Stimulated activated CD8-positive, alpha-beta memory T cell treated with anti-CD3 and anti-CD28 coated beads, Interleukin-12 subunit alpha, Interleukin-12 subunit beta, amount 100 ng/mL, for 24 hours (primary cell): Measurements from ENCODE around the gene KLHL29.

Experiments
- DNase-seq: peaks from one replicate; pipeline ENCODE4 v3.0.0-alpha.2; 2020; ENCODE audit errors: extremely low read depth

KLHL29 gene

DNA sequence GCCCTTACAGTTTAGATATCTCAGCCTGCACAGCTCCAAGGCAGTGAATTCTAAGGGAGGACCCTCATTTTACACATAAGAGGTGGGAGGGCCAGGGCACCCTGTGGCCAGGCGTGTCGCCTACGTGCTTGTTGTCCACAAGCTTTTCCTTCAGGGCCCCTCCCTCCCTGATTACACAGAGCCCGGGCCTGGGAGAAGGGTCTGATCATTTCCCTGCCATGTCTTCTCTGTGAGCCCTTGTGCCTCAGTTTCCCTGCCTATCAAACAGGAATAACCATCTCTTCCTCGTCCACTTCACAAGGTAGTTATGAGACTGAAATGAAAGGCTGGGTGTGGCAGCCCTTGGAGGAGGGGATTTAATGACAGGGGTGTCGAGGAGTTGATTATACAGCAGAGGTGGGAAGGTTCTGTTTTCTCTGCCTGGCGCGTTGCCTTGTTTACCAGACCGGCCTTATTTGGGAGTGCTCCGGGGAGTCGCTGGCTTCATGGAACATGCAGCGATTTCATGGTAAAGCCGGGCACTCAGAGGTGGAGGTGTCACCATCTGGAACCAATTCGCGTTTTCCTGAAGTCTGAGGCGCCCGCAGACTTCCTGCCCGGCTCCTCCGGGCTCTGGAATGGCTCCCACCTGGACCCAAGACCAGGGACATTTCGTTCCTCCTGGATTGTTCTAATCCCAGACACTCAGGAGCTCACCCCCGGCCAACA is 208.9 kb downstream of the KLHL29 start:
- no peak for DNase-seq

DNA sequence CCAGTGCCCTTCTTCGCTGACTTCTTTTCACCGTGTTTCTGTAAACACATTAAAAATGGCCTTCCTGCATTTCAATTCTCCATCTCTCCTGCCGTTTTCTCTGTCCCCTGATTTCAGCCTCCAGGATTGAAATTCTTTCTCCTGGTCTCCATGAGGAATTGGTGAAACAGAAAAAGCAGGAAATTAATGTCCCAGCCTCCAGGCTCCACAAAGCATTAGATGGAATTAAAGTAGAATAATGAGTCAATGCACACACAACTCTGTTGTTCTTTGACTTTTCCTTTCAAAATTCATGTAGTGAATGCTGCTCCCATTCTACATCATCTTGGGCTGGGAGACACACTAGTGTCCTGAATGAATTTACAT is 209.5 kb downstream of the KLHL29 start:
- DNase-seq: no peak

DNA sequence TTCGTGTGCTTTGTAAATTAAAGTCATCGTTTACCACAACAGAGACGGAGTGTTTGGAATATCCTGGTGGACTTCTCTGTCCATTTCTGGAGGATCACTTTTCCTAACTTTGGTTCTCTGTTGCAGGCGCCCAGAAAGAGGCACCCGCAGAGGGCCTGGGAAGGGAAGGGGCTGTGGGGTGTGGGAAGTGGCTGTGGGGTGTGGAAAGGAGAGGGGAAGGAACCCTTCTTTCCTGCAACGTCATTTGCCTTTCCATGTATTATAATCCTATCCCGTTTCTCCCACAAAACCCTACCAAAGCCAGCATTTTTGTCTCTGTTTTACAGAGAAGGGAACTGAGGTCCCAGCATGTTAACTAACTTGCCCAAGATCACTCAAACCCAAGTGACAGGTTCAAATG is 210.0 kb downstream of the KLHL29 start:
- no peak for DNase-seq

DNA sequence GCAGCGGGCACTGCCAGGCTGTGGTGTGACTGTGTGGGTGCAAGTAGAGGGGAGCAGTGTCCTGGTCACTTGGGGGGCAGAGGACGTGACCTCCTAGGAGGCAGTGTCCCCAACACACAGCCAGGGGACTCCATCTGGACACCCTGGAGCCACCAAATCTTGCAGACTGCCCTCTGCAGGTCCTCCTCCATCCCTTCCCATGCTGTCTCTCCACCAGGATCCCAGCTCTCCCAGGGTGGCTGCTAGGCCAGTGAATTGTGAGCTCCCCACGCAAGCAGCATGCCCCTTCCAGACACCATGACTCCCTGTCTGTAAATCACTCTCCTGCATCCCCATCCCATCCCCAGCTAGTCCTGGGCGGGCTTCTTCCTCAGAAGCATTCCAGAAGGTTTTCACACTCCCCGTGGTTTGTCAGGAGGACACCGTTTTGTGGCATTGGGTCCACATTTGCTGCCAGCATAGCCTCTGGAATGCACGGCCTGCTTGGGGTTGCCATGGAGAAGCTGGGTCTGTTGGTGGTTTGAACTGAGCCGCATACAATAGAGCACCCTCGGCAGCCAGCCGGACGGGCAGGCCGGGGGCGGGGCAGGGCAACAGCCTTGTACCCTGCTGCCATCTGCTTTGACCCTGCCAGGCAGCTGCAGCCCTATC is 210.7 kb downstream of the KLHL29 start:
- no peak for DNase-seq

DNA sequence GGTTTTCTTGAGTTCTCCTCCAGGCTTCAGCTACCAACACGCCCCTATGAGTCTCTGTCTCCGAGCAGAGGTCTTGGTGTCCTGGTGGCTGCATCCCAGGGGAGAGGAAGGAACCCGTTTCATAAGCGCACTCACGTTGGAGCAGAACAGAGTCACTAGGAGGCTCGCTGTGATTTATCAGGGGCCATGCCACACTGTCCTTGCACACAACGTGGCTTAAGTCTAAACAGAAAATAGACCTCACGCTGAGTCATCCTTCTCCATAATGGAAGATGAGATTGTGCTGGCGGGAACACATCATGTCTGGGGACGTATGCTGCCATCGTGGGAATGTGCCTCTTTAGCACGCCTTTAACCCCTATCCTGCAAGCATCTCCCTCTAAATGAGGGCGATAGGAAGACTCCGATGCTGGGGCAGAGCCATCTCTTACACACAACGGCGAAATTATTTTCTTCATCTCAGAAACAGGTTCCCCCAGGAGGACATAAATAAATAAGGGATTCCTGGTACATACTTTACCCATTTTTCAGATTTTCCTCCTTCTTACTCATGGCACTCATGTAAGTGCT is 211.4 kb downstream of the KLHL29 start:
- DNase-seq: no peak

DNA sequence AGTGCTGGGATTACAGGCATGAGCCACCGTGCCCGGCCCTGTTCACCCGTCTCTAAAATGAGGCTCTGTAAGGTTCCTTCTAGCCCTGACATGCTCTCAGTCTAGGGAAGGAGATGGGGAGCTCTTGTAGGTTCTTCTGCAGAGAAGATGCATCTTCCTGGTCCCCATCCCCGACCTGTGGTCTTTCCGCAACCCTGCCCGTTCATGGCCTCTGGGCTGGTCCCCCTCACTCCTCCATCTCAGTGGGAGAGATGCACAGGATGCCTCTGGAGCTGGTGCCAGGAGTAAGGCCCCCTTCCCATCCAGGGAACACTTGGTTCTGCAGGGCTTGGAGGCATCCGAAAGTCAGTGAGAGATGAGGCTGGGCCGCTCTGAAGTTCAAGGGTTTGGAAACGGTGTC is 212.7 kb downstream of the KLHL29 start:
- DNase-seq: no peak

DNA sequence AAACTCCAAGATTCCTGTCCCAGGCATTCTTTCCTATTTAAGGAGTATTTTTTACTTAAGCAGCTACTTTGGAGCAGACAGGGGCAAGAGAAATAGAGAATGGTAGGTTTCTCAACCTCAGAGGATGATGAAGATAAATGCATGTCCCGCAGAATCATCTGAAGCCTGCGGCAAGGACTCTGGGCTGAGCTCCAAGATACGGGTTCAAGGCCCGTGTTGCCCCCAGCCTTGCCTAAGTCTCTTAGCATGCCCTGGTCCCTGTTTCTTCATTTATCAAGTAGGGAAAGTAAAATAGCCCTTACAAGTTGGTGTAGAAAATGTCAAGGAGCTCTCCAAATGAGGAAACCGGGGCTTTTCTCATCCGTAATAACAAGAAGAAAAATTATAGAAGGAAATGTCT is 214.0 kb downstream of the KLHL29 start:
- DNase-seq: no peak

DNA sequence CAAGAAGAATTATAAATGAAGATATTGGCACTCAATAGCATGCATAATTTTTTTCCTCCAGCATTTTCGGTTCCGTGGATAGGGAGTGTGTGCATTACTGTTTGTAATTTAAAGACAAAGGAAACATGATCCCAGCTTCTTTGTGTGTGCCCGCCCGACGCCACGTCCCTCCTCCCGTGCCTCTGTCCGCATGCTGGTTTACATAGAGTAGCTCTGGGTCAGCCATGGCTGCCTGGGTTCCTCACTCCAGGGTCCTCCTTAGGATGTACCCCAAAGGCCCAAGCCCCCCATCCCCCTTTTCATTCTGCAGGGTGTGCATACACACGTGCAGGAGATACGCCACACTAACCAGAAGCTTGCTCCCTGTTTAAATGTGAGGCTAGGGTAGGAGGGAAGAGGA is 214.7 kb downstream of the KLHL29 start:
- DNase-seq: no peak

DNA sequence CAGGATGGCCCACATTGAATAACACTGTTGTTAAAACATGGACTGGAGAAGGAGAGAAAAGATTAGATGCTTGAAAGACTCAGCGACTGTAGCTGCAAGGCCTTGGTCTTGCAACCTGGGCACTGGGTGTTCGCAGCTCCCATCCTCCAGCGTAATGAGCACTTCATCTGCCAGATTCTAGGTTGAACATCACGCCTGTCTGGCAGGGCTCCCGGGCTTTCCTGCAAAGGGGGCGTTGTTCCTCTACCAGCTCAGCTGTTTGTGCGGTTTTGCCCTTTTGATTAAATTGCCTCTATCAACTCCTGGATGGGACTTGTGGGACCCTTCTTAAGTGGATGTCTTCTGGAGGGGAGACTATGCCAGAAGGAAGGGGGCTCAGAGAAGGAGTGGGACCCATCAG is 215.4 kb downstream of the KLHL29 start:
- no peak for DNase-seq

DNA sequence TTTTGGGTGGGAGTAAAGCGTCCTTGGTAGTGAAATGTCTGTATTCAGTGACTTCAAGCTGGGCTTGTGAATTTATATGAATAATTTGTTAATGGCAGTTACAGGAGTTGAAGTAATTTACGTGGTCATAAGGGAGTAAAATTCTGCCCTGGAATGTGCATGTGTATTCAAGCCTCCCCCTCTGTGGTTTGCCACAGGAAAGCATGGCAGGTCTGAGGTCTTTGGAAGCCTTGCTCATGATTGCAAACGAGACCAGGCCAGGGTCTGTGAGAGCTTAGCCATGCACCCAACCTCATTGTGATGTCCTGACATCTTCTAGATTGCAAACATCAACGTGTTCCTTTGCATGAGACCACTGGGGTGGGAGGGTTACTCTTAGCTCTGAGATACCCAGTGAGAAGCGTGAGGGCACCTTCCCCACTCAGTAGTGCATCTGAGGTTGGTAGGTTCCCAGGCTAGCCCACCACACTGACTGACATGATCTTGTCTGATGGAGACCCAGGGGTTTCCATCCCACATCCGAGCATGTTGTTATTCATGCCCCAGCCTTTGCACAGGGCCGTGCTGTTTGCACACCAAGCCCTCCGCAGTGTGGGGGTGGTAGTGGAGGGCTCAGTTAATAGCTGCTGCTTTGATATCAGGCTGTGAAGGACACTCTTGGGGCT is 216.5 kb downstream of the KLHL29 start:
- DNase-seq: no peak

DNA sequence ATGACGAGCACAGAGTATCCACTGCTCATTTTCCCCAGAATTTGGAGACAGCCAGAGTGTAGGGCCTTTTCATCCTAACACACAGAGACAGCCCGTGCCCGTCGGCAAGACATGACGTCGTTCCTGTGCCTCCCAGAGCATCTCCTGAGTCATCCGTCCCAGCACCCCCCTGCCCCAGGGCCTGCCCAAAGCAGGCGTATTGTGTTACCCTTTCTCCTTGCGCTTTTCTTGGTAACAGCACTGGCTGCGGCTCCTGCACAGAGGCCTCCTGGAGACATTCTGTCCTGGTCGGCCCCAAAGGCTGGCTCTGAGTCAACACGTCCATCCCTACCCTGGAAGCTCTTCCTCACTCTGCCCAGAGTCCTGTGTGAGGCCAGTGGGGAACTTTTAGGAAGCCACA is 217.1 kb downstream of the KLHL29 start:
- no peak for DNase-seq

DNA sequence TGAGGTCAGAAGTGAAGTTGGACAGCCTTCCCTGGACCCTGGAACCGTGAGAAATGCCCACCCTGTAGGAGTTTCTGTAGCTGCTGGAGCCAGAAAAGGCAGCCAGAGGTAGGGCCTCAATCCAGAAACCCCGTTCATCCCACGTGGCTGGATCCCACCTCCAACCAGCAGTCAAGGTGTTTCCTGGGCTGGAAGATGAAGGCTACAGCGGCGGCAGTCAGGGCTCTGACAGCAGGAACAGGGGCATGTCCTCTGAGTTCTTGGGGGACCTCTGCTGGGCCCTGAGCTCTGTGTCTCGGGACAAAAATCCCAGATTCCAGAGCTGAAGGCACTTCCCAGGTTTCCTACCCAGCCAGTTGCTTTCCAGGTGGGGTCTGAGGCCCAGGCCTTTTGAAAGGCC is 218.2 kb downstream of the KLHL29 start:
- no peak for DNase-seq

DNA sequence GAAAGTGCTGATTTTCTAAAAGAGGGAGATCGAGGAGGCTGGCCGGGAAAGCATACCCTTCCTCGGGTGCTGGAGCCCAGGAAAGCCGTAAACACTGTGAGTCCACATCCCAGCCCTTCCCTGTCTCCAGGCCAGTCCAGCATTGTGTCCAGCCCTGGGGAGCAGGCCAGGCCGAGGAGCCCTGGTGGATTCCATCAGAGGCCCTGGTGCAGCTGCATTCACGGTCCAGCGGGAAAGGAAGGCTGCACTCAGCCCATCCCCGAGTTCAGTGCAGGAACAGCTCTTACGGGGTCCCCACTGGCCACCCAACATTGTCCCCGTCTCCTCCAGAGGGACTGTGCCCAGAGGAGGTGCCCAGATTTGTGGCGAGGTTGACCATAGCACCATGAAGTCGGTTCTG is 218.6 kb downstream of the KLHL29 start:
- DNase-seq: no peak

DNA sequence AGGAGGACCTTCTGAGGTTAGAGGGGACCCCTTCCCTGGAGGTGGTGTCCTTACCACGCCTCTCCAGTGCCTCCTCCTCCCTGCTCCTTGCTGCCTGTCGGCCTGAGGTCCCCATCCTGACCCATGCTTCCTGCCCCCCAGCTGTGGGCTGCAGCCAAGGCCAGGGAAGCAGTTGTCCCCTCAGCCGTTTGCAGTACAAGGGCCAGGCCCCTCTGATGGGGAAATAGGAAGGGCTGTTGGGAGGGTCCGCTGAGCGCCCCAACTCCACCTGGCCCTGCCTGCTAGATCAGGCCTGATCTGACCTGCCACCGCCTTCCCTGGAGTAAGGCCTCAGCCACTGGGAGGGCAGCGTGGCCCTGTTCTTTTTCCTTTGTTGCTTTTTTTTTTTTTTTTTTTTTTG is 219.8 kb downstream of the KLHL29 start:
- no peak for DNase-seq

DNA sequence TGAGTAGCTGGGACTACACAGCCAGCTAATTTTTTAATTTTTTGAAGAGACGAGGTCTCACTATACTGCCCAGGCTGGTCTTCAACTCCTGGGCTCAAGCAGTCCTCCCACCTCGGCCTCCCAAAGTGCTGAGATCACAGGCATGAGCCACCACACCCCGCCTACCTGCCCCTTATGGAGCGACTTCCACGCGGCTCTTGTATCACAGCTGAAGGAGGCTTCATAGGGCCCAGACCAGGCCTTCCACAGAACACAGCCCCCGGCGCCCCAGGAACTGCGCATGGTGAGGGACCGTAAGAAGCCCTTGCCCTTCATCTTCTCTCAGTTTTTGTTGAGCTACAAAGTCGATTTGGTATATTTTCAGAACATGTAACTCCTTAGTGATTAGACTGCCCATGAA is 220.3 kb downstream of the KLHL29 start:
- no peak for DNase-seq

DNA sequence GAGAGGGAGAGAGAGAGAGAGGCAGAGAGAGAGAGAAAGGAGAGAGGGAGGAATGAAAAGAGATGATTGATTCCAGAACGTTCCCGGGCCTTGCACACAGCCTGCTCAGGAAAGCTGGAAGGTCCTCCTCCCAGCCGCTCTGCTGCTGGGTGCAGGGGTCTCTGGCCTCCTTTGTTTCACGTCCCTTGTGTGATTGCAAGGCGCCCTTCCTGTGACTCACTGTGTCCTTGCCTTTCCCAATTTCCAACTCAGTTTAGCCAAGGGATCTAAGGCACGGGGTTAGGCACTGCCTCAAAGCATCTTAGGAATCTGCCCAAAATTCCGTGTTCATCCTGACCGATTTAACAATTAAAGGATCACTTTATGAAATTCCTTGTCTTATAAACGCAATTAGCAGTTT is 221.2 kb downstream of the KLHL29 start:
- DNase-seq: no peak

DNA sequence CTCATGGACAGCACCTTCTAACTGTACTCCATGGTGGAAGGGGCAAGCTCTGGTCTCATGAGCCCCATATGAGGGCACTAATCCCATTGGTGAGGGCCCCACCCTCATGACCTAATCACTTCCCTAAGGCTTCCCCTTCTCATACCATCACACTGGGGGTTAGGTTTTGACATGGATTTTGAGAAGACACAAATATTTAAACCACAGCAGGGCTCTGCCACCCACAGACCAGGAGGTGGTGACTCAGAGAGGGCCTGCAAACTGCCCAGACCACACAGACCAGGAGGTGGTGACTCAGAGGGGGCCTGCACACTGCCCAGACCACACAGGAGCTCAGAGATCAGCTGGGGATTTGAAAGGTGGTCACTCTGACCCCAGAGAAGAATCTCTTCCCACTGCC is 222.0 kb downstream of the KLHL29 start:
- DNase-seq: no peak

DNA sequence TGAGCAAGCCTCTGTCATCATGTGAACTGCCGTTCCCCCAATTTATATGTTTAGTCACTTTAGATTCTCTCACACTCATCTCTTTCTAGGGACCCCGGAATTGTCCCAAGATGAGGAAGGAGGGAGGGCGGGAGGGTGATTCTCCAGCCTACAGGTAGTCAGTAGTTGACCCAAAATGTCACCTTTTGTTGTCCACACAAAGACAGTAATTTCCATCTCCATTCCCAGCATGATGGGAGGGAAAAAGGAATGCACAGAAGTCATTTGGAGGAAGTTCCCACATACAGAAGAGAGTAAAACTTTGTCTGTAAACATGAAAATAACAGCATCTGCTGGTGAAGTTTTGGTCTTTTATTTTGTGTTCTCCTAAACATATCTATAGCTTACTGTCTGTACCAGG is 222.9 kb downstream of the KLHL29 start:
- DNase-seq: no peak

DNA sequence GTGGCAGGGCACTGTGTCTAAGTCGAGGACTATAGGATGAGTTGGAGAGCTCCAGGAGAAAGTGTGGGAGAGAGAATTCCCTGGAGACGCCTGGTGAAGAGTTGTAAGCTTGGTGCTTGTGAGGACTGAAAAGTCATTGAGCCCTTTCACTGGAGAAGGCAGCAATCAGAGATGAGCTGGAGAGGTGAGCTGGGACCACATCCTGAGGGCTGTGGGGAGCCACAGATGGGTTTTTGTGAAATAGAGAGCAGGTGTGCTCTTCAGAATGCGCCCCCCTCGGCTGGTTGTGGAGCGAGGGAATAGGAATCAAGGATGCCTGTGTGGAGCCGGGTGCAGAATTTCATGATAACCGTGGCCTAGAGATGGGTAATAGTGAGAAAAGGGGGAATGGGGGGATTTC is 224.3 kb downstream of the KLHL29 start:
- no peak for DNase-seq

DNA sequence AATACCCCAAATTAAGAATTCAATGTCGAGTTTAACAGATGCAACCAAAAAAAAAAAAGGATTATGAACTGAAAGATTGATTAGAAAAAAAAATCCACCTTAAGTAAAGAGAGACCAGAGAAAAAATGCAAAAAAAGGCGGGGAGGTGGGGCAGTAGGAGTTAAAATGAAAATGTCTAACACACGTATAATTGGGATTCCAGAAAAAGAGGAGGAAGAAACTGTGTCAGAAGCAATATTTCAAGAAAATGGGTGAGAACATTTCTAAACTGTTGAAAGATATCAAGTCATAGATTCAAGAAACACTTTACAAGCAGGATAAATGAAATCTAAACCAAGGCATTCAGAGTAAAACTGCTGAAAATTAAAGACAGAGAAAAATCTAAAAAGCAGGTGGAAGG is 226.9 kb downstream of the KLHL29 start:
- DNase-seq: no peak

DNA sequence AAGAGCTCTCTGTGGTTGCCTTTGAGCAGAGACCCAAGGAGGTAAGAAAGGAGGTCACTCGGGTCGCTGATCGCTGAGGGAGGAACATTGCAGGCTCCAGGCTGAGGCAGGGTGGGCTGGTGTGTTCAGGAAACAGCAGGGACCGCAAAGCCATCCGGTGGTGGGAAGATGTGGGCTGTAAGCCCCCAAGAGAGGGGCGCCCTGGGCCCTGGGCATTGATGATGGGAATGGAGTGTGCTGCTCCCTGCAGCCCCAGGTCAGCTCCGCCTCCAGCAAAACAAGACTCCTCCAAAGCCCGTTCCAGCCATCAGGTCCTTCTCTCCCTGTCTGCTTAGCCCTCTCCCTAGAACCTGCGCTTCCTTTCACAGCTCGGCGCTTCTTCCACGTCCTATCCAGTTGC is 229.7 kb downstream of the KLHL29 start:
- no peak for DNase-seq

DNA sequence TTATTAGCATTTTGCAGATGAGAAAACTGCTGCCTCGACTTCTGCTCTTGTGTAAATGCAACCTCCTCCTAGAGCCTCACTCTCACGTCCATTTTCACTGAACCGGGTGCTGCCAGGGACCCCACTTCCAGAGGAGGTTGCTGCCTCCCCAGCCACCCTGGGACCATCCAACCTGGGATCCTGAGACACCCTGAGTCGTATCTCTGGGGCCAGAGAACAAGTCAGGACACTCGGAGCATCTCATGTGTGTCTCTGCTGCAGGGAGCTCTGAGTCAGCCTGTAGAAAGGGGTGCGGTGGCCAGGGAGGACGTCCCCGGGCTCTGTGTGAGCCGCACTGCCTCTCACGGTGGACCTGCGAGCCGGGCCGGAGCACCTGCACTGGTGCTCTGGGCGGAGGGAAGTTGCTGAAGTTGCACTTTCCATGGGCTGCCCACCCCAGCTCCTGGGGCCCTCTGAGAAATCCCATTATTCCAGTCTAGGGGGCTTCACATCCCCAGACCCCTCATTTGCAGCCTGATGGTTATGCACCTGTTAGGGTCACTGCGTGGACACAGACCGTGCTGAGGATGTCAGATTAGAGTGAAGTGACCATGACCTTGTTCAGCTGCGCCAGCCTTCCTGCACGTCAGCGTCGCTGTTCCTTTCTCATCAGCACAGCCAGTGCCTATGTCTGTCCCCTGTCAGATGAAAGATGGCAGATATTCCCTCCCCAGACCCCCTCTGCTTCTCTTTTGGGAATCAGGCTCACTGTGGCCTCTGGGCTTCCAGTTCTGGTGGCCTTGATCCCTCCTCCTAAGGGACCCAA is 230.4 kb downstream of the KLHL29 start:
- no peak for DNase-seq
